IPS-18a (cell line): ENCODE measurements around the gene SYVN1.

Source experiments
- H3K27ac ChIP-seq: one replicate; pipeline ENCODE4 v1.5.1; 2013; ENCODE audit warnings: low read length
- H3K27me3 ChIP-seq: one replicate; pipeline ENCODE4 v1.6.1; 2013; ENCODE audit warnings: mild to moderate bottlenecking, low read length; ENCODE audit not compliant: control insufficient read depth, insufficient read depth
- H3K36me3 ChIP-seq: one replicate; pipeline ENCODE4 v1.6.1; 2013; ENCODE audit warnings: low read depth, low read length; ENCODE audit not compliant: control insufficient read depth
- H3K4me1 ChIP-seq: one replicate; pipeline ENCODE4 v1.6.1; 2013; ENCODE audit warnings: low read depth, low read length; ENCODE audit not compliant: control insufficient read depth
- H3K4me3 ChIP-seq: one replicate; pipeline ENCODE4 v1.5.1; 2013; ENCODE audit warnings: low read length
- H3K9ac ChIP-seq: one replicate; pipeline ENCODE4 v1.6.1; 2013; ENCODE audit warnings: mild to moderate bottlenecking, low read length, moderate library complexity
- H3K9me3 ChIP-seq: one replicate; pipeline ENCODE4 v1.6.1; 2013; ENCODE audit warnings: low read depth, low read length; ENCODE audit not compliant: control insufficient read depth

Gene SYVN1

GRCh38 chr11:65113361-65113756 is 21.0 kb downstream of the SYVN1 start:
- H3K4me3 ChIP-seq: peak overlapping the region; percentile 85
- no peaks in the 10 kb centered on the region for H3K36me3 ChIP-seq
- no peak overlapping the region for H3K27ac ChIP-seq
- peaks cover 8% of the 10 kb centered on the region for H3K4me1 ChIP-seq
- no peaks in the 10 kb centered on the region for H3K27me3 ChIP-seq
- H3K9me3 ChIP-seq: no peaks in the 10 kb centered on the region
- H3K9ac ChIP-seq: peak overlapping the region; percentile 77

- Histone ChIP-seq H3K4me1 (peaks cover 8% of the 10 kb centered on the region), H3K36me3 (no peaks in the 10 kb centered on the region), H3K27ac (no peak overlapping the region)
Observed at GRCh38 chr11:65112546-65113360, 21.6 kb downstream of the SYVN1 start.

GRCh38 chr11:65111744-65112545 is 22.4 kb downstream of the SYVN1 start, which contains the start of gene TM7SF2:
TSS of gene TM7SF2 (plus strand) at chr11:65111872. CDS start at chr11:65112016, 144 bp downstream.
- H3K4me1 ChIP-seq: peaks cover 8% of the 10 kb centered on the region
- H3K27me3 ChIP-seq: no peaks in the 10 kb centered on the region
- no peak within 1 kb of the TSS for H3K27ac ChIP-seq
- H3K9ac ChIP-seq: peak within 1 kb of the TSS; percentile 77
- H3K36me3 ChIP-seq: no peaks in the 10 kb centered on the region
- peak within 1 kb of the TSS; percentile 85 for H3K4me3 ChIP-seq
- no peaks in the 10 kb centered on the region for H3K9me3 ChIP-seq

More at GRCh38 chr11:65112546-65113360, 21.6 kb downstream of the SYVN1 start:
- Histone ChIP-seq H3K9ac (peak overlapping the region; percentile 77), H3K4me3 (peak overlapping the region; percentile 85), H3K9me3 (no peaks in the 10 kb centered on the region), H3K27me3 (no peaks in the 10 kb centered on the region)

- no peaks in the 10 kb centered on the region for H3K9me3 ChIP-seq
- no peaks in the 10 kb centered on the region for H3K36me3 ChIP-seq
- H3K4me3 ChIP-seq: no peak overlapping the region
- H3K27ac ChIP-seq: no peak overlapping the region
- H3K9ac ChIP-seq: no peak overlapping the region
- H3K4me1 ChIP-seq: peaks cover 5% of the 10 kb centered on the region
- H3K27me3 ChIP-seq: no peaks in the 10 kb centered on the region
Observed at GRCh38 chr11:65111159-65111743, 23.1 kb downstream of the SYVN1 start.

- H3K4me1 ChIP-seq: peaks cover 5% of the 10 kb centered on the region
- no peak overlapping the region for H3K9ac ChIP-seq
- H3K27me3 ChIP-seq: no peaks in the 10 kb centered on the region
- no peaks in the 10 kb centered on the region for H3K9me3 ChIP-seq
- no peaks in the 10 kb centered on the region for H3K36me3 ChIP-seq
- H3K27ac ChIP-seq: no peak overlapping the region
- no peak overlapping the region for H3K4me3 ChIP-seq
Observed at GRCh38 chr11:65110354-65110861, 23.9 kb downstream of the SYVN1 start.

- Histone ChIP-seq H3K4me1 (peaks cover 5% of the 10 kb centered on the region), H3K36me3 (no peaks in the 10 kb centered on the region), H3K4me3 (no peak overlapping the region), H3K27me3 (no peaks in the 10 kb centered on the region), H3K27ac (no peak overlapping the region), H3K9me3 (no peaks in the 10 kb centered on the region), H3K9ac (no peak overlapping the region)
Observed at GRCh38 chr11:65109231-65110198, 24.8 kb downstream of the SYVN1 start.

- Histone ChIP-seq H3K9me3 (no peaks in the 10 kb centered on the region), H3K27ac (no peak overlapping the region), H3K9ac (no peak overlapping the region), H3K4me1 (peaks cover 5% of the 10 kb centered on the region), H3K4me3 (no peak overlapping the region), H3K27me3 (no peaks in the 10 kb centered on the region), H3K36me3 (no peaks in the 10 kb centered on the region)
Observed at GRCh38 chr11:65108469-65109123, 25.7 kb downstream of the SYVN1 start.

- no peaks in the 10 kb centered on the region for H3K36me3 ChIP-seq
- no peak overlapping the region for H3K4me3 ChIP-seq
- no peak overlapping the region for H3K27ac ChIP-seq
- no peaks in the 10 kb centered on the region for H3K4me1 ChIP-seq
- H3K27me3 ChIP-seq: no peaks in the 10 kb centered on the region
- no peaks in the 10 kb centered on the region for H3K9me3 ChIP-seq
- no peak overlapping the region for H3K9ac ChIP-seq
Observed at GRCh38 chr11:65107751-65108468, 26.4 kb downstream of the SYVN1 start.

GRCh38 chr11:65107078-65107477 is 27.2 kb downstream of the SYVN1 start:
- Histone ChIP-seq H3K36me3 (no peaks in the 10 kb centered on the region), H3K27me3 (no peaks in the 10 kb centered on the region), H3K4me1 (no peaks in the 10 kb centered on the region), H3K4me3 (no peak overlapping the region), H3K27ac (no peak overlapping the region), H3K9me3 (no peaks in the 10 kb centered on the region), H3K9ac (no peak overlapping the region)

- Histone ChIP-seq H3K27ac (no peak overlapping the region), H3K4me3 (no peak overlapping the region), H3K27me3 (no peaks in the 10 kb centered on the region), H3K9me3 (no peaks in the 10 kb centered on the region), H3K9ac (no peak overlapping the region), H3K4me1 (no peaks in the 10 kb centered on the region), H3K36me3 (no peaks in the 10 kb centered on the region)
Observed at GRCh38 chr11:65104628-65105027, 29.7 kb downstream of the SYVN1 start.
